HG03460 (cell line): ENCODE results near the gene CYLC1.

ENCODE experiments used
- ATAC-seq: cut with Tn5 transposase; IDR thresholded peaks from one replicate; pipeline ENCODE4 v1.9.1; 2021; ENCODE audit not compliant: unreplicated experiment

CYLC1 gene, protein sequence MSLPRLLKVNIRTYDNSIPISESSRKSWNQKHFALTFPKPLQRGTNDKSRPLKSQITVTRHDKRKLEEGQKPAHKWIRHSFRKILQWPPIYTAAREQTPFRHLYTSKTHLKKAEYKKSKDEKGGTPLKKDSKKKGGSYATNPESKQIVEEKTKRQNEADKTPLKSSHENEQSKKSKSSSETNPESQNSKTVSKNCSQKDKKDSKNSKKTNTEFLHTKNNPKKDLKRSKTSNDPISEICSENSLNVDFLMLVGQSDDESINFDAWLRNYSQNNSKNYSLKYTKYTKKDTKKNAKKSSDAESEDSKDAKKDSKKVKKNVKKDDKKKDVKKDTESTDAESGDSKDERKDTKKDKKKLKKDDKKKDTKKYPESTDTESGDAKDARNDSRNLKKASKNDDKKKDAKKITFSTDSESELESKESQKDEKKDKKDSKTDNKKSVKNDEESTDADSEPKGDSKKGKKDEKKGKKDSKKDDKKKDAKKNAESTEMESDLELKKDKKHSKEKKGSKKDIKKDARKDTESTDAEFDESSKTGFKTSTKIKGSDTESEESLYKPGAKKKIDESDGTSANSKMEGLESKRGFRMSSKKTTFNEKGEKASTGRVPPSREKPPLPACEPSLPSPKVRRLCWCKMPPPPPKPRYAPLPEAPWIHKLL

DNA sequence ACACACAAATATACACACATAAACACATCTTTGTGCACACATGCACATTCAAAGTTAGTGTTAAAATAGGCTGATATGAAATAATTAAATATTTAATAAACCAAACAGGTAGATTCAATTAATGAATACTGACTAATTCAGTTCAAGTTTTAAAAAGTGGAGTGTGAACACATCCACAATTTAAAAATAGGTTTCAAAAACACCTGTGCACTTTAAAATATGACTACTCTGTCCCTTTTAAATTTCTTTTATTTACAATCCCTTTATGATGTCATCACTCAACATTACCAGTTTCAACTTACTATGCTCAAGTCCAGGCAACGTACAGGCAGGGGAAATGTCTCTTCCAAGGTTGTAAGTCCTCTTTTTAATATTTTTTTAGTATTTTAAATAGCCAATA, at the start of gene CYLC1:
Gene CYLC1 (plus strand): TSS at position 301 of the 400 bp plus-strand sequence. CDS start 37 bp downstream, at position 338.
- no peak for ATAC-seq

DNA sequence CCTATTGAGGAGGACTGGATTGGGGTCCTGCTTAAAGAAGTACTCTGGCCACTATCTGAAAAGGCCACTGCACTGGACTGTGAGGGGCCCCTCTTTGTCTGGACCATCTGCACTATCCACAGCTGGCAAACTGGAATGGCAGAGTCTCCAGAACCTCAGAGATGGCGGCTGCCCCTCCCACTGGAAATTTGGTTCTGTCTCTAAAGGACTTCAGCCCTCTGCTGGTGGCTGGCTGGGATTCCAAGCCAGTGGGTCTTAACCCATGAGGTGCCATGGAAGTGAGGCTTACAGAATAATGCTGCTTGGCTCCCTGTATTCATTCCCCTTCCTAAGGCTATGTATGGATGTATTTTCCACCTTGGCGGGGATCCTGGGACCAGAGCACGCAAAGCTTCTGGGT, 41.6 kb upstream of the CYLC1 start:
- no peak for ATAC-seq

DNA sequence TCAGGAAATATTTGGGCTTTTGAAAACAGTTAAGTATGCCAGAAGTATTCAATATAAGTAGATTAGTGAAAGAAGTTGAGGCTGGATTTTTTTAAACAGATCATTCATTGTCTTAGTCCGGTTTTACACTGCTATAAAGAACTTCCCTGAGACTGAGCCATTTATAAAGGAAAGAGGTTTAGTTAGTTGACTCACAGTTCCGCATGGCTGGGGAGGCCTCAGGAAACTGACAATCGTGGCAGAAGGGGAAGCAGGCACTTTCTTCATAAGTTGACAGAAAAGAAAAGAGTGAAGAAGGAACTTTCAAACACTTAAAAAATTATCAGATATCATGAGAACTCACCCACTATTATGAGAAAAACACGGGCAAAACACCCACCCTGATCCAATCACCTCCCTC, 31.1 kb upstream of the CYLC1 start:
- ATAC-seq, result no peak

DNA sequence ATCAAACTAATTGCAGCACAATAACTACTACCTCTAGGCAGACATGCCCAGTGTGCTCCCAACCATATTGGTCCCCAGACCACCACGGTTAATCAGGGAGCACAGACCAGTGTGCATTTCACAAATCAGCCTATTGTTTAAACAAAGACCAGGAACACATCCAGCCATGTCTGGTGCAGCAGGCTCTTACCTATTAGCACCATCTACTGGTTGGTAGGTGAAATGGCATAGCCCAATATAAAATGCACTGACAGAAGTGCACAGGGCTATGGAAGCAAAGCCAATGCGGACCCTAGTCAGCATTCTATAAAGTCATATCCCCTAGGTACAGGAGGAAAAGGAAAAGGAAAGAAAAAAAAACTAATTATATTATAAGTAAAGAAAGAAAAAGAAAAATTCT, 15.5 kb upstream of the CYLC1 start:
- peak; percentile 90 for ATAC-seq

DNA sequence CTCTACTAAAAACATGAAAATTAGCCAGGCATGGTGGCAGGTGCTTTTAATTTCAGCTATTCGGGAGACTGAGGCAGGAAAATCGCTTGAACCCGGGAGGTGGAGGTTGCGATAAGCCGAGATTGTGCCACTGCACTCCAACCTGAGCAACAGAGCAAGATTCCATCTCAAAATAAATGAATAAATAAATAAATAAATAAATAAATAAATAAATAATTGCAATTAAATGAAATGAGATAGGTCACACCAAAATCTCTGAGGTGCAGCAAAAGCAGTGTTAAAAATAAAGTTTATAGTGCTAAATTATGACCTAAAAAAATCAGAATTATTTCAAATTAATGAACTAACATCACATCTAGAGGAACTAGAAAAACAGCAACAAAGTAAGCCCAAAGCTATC, 13.6 kb upstream of the CYLC1 start:
- ATAC-seq, result no peak

DNA sequence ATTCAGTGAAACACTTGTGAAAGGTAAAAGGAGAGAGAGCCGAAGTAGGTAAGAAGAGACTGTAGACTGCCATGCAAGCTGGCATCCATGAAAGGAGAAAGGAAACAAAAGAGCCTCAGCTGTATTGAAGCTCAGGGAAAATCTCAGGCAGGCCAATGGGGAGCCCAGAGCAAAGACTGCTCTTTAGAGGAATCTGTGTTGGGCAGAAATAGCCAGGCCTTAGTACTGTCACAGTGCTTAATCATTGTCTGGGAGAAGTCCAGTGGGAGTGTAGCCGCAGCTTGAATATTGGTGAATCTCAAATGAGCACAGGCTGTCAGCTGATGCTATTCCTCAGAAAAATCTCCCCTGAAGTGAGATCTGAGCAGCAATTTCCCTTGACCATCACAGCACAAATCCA, 27.6 kb downstream of the CYLC1 start:
- ATAC-seq, result no peak

DNA sequence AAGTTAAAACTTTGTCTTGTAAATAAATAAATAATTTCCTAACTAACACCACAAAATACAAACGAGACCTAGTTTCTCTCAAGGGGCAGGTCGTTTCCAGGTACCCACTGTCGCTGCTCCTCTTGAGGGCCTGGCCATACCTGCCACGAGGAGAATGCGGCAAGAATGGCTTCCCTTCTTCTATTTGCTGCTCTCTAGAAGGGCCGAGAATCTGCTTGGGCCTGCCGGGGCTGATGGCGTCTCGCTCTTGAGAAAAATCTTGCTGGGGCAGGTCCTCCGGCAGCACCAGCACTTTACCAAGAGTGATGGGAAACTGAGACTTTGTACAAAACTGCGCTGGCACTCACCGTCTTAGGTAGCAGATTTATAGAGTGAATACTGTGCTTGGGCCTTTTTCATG, 31.5 kb downstream of the CYLC1 start:
- ATAC-seq, result no peak

DNA sequence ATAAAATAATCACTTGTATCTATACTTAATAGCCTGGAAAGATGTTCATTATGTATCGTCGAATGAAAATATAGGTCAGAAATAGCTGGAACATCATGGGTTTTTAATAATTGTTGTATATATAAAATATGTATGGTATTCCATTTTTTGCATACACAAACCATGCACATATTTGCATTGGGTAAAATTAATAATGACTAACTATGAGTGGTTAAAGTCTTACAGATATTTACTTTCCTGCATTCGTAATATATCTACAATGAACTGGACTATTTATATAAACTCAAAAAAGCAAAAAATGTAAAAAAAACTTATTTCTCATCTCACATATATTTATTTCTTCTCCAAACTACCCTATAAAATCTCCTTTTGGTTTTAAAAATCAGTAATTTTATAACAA, 46.0 kb downstream of the CYLC1 start:
- no peak for ATAC-seq

DNA sequence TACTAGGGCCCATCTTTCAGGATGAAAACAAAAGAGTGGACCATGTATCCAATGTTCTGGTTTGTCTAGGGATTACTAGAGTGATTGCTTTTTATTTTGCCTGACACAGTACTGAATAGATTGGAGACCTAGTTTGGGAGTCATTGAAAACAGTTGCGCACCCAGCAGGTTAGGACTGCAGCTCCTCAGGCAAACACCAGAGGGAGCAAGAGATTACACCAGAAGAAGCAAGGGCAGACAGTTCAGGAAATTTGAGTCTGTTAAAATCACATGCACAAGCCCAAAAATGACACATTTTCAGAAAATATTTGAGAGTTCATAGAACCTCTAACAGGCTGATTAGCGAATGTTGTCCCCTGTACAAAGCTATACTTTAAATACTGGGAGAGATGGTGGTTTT, 55.6 kb downstream of the CYLC1 start:
- ATAC-seq, result no peak

DNA sequence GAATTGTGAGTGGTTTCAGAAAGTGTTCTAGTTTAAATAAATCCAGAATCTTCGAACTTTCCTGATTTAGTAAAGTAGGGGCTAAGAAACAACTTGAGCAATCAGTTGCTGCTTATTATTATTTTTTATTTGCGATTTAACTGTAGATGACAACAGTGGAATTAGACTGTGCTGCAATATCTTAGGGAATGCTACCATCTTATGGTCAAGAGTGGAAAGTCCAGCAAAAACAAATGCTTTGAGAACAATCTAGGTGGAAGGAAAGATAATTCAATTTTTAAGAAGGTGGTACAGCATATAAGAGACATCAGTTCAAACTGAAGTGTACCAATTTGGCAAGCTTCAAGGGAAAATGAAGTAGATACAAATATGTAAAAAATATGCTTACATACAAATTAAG, 73.3 kb downstream of the CYLC1 start:
- no peak for ATAC-seq
